GM21717 (cell line): ENCODE data around the gene REEP2.
A peak's percentile ranks its signal among the peaks of the same experiment; 100 is the strongest.
"Not testable (repeated sequence)": the region's sequence is repeated elsewhere in the genome, so short reads cannot be mapped to it uniquely, and the experiment has no call there.

Experiments
- ATAC-seq: cut with Tn5 transposase; IDR thresholded peaks from one replicate; pipeline ENCODE4 v1.9.1; 2021; ENCODE audit warnings: mild to moderate bottlenecking, moderate library complexity; ENCODE audit not compliant: unreplicated experiment

Gene REEP2

DNA sequence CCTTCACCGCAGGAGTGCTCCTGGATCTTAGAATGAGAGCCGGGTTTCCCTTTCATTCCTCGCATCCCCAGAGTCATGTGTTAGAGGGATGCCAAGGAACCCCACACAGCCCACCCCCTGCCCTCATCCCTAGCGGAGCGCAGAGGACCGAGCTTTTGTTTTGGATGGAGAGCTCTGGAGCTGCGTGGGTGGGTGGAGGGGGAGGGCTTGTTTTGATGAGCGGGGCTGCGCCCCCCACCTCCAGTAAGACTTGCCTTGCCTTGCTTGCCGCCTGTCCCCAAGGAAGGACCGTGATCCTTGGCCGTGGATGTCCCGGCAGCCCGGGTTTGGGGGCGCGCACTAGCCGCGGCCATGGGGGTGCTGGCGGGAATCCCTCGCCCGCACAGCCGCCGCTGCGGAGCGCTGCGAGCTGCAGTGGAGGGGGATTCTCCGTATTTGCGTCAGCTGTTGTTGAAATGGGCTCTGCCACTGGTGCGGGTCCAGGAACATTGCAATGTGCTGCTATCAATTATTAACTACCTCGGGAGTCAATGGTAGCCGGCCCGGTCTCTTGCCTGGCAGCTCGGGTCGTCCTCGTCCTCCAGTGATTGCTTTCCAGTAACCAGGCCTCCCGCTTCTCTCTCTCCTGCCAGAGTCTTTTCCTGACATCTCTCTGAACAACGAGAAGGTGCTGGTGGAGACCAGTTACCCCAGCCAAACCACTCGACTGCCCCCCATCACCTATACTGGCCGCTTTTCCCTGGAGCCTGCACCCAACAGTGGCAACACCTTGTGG is 27.5 kb downstream of the REEP2 start:
- ATAC-seq, result no peak

DNA sequence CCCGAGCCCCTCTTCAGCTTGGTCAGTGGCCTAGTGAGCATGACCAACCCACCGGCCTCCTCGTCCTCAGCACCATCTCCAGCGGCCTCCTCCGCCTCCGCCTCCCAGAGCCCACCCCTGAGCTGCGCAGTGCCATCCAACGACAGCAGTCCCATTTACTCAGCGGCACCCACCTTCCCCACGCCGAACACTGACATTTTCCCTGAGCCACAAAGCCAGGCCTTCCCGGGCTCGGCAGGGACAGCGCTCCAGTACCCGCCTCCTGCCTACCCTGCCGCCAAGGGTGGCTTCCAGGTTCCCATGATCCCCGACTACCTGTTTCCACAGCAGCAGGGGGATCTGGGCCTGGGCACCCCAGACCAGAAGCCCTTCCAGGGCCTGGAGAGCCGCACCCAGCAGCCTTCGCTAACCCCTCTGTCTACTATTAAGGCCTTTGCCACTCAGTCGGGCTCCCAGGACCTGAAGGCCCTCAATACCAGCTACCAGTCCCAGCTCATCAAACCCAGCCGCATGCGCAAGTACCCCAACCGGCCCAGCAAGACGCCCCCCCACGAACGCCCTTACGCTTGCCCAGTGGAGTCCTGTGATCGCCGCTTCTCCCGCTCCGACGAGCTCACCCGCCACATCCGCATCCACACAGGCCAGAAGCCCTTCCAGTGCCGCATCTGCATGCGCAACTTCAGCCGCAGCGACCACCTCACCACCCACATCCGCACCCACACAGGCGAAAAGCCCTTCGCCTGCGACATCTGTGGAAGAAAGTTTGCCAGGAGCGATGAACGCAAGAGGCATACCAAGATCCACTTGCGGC is 28.2 kb downstream of the REEP2 start:
- no peak for ATAC-seq

DNA sequence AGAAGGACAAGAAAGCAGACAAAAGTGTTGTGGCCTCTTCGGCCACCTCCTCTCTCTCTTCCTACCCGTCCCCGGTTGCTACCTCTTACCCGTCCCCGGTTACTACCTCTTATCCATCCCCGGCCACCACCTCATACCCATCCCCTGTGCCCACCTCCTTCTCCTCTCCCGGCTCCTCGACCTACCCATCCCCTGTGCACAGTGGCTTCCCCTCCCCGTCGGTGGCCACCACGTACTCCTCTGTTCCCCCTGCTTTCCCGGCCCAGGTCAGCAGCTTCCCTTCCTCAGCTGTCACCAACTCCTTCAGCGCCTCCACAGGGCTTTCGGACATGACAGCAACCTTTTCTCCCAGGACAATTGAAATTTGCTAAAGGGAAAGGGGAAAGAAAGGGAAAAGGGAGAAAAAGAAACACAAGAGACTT is 28.9 kb downstream of the REEP2 start:
- ATAC-seq, result no peak

DNA sequence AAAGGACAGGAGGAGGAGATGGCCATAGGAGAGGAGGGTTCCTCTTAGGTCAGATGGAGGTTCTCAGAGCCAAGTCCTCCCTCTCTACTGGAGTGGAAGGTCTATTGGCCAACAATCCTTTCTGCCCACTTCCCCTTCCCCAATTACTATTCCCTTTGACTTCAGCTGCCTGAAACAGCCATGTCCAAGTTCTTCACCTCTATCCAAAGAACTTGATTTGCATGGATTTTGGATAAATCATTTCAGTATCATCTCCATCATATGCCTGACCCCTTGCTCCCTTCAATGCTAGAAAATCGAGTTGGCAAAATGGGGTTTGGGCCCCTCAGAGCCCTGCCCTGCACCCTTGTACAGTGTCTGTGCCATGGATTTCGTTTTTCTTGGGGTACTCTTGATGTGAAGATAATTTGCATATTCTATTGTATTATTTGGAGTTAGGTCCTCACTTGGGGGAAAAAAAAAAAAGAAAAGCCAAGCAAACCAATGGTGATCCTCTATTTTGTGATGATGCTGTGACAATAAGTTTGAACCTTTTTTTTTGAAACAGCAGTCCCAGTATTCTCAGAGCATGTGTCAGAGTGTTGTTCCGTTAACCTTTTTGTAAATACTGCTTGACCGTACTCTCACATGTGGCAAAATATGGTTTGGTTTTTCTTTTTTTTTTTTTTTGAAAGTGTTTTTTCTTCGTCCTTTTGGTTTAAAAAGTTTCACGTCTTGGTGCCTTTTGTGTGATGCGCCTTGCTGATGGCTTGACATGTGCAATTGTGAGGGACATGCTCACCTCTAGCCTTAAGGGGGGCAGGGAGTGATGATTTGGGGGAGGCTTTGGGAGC is 29.5 kb downstream of the REEP2 start:
- ATAC-seq, result no peak

DNA sequence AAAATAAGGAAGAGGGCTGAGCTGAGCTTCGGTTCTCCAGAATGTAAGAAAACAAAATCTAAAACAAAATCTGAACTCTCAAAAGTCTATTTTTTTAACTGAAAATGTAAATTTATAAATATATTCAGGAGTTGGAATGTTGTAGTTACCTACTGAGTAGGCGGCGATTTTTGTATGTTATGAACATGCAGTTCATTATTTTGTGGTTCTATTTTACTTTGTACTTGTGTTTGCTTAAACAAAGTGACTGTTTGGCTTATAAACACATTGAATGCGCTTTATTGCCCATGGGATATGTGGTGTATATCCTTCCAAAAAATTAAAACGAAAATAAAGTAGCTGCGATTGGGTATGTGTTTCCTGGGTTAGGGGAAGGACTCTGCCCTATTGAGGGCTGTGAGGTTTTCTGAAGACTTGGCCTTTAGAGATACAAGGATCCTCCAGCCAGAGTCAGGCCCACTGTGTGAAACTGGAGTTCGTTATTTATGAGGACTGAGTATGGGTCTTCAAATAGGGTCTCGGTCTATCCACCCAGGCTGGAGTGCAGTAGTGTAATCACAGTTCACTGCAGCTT is 30.2 kb downstream of the REEP2 start:
- ATAC-seq, result no peak

DNA sequence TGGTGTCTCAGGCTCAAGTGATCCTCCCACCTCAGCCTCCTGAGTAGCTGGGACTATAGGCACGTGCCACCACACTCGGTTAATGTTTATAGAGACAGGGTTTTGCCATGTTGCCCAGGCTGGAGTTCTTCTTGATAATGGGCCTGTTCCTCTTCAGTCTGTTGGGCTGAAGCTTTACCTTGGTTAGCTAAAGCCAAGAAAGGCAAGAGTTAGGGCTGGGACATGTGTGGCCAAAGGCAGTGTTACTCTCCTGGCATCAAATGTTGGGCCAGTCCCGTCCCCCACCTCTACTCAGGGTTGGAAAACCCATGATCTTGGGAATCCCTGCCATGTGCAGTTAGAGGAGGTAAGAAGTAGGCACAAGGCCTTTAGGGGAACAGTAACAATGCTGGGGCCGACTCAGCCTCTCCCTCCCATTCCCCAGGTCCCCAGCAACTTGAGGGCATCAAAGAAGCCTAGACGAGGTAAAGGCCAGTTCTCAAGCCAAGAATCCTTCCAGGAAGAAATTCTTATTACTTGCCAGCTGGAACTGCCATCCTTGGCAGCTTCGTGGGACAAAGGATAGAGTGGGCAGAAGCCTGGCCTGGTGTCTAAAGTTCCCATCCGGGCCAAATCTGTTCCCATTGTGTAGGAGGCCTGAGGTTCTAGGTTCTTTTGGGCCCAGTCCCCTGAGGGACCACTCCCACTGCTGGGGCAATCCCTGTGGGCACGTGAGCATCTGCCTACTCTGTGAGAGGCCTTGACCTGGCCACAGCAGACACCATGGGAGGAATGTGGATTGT is 30.9 kb downstream of the REEP2 start:
- no peak for ATAC-seq

DNA sequence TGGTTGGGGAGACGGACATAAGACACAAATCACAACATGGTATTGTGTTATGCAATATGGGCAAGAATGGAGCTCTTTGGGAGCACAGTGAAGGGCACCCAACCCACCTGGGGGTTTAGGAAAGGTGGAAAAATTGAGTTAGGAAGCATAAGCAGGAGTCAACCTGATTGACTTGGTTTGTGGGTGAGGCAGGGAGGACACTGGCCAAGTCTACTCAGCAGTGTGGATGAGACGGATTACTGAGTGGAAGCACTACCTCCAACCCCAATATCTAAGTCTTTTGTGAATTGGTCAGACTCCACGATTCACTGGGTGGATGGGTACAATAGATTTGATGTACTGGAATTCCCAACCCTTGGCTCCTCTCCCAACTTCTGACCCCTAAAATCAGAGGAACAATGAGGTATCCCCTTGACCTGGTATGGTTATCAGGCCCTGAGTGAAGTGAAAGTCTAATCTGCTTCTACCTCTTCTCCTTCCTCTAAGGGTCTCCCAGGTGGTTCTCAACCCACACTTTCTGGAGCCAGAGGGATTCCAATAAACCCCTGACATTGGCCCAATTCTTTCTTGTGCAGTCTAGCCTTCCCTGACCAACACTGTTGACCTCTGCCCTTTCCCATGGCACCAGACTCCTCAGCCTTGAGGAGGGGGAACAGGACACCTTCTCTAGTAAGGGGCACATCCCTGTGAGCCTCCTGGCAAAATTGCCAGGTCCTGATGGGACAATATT is 31.6 kb downstream of the REEP2 start:
- no peak for ATAC-seq

DNA sequence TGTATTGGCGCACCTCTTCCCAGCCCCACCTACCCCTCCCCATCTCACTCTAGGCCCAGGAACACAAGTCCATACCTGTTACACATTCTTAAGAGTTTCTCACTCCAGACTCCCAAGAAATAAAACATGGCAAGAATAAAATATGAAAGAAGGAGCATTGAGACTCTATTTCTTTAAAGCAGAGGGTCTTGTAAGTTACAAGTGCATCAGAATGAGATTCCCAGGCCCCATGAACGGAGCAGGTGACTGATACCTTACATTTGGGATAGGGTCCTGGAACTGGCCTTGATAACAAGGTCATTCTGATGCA is 32.1 kb downstream of the REEP2 start:
- no peak for ATAC-seq

DNA sequence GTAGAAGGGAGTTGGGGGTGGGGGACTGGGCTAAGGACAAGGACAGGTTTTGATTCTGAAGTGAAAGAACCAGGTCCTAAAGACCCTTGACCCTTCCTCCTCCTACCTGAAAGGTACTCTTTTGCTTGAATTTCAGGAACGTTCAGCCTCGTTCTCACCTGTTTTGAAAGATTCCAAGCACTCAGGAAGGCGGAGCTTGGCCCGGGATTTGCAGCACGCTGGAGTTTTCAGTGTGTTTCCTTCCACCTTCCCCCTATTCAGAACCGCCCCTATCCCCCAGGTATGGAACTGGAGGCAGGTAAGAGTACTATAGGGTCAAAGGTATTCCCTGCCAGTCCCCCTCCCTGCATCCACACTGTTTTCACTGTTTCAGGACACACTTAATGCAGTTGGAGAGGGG is 33.5 kb downstream of the REEP2 start:
- ATAC-seq, result no peak

DNA sequence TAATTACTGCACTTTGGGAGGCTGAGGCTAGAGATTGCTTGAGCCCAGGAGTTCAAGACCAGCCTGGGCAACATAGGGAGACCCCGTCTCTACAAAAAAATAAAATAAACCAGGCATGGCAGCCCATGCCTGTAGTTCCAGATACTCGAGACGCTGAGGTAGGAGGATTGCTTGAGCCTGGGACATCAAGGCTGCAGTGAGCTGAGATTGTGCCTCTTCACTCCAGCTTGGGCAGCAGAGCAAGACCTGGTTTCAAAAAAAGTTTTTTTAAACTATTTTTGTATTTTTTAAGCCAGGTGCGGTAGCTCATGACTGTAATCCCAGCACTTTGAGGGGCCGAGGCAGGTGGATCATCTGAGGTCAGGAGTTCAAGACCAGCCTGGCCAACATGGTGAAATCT is 34.3 kb downstream of the REEP2 start:
- not testable (repeated sequence) for ATAC-seq

DNA sequence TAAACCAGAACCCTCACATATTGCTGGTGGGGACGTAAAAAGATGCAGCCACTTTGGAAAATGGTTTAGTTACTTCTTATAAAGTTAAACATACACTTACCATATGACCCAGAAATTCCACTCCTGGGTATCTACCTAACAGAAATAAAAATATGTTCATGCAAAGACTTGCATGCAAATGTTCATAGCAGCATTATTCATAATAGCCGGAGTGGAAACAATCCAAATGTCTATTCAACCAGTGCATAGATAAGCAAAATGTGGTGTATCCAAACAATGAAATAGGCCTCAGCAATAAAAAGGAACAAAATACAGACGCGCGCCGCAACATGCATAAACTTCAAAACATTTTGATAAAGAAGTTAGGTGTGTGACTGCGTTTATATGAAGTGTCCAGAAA is 38.1 kb downstream of the REEP2 start:
- ATAC-seq, result no peak

DNA sequence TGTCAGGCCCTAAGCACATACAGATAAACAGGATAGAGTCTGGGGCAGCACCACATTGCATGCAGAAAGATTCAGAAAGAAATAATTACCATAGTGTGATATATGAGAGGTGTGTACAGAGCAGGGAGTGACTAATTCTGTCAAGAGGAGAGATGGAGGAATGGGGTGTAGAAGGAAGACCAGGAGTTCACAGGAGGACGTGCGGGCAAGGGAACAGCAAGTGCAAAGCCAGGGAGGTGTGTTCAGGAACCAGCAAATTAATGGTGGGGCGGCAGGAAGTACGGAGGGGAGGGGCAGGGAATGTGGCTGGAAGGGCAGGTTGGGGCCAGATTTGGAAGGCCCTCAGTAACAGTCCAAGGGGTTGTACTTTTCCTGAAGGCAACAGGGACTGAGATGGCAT is 43.8 kb downstream of the REEP2 start:
- no peak for ATAC-seq

DNA sequence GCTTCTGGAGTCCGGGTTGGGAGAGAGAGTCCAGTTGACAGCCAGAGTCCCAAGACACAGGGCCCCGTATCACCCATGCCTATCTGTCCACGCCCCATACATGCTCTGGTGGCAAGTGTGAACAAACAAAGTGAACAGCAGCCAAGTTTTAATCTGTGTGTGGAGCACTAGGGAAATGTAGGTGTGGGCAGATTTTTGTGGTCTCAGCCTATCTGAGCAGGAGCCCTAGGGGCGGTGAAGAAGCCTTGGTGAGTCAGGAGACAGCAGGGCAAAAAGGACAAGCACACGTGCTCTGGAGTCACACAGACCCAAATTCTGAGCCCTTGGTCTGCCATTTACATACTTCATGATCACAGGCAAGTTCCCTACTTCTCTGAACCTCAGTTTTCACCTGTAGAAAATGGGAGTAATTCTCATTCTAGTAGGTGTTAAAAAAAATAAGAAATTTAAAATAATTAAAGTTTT is 49.7 kb downstream of the REEP2 start:
- no peak for ATAC-seq

DNA sequence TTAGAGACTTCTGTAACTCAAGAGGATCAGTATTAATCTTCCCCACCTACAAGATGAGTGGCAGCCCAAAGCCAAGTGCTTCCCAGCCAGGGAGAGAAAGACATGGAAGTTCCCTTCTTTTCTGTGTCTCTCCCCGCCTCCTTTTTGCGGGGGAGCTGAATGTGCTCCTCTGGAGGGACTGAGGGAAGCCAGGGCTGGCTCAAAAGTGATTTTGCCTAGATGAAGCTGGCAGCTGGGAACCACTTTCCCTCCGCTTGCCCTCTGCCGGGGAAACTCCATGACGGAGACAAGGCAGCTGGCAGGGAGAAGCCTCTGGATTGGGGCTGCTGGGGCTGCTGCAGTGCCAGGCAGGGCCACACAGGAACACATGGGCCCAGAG is 50.8 kb downstream of the REEP2 start:
- no peak for ATAC-seq

DNA sequence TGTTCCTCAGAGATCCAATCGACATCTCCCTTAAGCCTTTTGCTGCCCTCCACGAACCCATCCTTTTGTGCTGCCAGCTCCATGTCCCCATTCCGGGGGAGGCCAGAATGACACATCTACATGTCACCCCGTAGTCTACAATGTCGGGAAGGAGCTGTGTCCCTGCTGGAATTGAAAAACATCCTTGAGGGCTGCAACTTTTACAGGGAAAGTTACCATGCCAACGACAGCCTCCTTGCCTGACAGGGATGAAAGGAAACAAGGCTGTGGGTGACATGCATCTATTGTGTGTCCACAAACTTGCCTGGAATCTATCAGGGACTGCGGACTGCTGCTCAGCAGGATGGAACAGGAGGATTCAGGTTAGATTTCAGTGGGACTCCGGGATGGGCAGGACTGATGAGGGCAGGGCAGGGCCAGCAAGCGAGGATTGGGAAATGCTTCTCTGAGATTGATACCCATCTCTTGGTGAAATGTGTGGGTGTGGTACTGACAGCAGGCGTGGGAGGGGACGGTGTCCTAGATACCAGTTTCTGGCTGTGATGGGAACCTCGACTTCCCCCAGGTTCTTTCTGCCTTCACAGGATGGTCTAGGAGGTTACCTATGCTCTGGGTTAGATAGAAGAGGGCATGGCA is 51.9 kb downstream of the REEP2 start:
- no peak for ATAC-seq

DNA sequence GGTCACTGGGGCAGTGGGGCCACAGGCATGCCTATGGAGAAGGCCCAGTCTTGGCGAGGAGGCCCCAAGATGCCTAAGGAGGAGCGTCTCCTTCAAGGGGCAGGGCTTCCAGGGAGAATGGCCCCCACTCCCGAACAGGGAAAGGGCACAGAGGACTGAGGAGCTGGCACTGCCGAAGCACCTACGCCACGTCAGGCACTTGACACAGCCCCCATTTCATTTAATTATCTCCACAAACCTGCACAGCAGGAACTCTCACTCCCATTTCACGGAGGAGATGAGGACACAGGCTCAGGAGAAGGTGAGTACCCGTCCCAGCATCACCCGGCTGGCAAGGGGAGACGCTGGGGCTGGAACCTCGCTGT is 52.4 kb downstream of the REEP2 start:
- ATAC-seq, result no peak

DNA sequence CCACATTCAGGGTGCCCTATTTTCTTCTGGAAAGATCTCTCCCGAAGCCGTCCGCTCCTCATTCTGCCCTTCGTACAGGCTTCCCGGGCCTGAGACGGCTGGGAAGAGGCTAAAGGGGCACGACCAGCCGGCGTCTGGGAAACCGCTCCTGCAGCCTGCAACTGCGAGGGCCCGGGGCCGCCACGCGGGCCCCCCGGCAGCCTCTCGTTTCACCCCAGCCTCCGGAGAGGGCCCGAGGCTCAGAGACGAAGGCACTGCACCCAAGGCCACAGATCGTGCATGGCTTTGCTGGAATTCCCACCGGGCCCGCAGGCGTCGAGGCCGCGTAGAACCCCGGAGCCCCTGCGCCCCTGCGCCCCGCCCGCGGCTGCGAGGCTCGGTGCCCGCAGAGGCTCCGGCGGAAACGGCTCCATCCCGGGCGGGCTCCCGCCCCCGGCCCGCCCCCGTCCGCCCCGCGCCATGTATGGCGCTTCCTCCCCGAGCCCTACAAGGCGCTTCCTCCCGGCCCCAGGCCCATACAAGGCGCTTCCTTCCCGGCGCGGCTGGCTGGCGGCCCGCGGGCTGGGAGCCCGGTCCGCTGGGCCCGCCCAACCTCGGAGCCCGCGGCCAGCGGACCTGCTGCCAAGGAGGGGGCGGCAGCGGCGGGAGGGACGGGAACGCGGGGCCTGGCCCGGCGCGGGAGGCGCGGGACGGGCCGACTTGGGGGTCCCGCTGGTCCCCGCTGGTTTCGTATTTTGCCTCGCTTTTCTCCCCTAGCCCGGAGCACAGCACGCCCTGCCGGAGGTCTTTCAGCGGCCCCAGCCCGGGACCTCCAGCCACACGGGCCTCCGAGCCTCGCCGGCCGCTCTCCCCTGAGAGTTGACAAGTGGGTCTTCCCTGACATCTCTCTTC is 53.1 kb downstream of the REEP2 start:
- peak; percentile 98 for ATAC-seq

DNA sequence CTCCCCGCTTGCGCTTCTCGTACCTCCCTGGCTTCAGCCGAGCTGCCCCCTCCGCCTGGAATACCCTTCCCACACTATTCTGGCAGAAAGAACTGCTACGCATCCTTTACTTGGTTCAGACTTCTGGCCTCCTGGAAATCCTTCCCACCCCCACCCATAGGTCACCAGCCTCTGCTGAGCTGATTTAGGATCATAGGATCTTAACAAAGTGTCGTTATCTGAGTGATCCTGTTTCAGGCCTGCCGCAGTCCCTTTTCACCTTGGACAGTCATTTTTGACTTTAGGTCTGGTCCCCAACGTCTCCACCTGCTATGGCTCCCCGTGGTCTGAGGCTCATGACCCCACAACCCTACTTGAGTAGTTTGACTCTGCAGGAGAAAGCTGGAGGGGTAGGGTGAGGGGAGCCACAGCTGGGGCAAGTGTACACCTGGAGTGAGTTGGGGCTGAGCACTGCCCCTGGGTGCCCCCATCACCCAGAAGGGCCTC is 53.7 kb downstream of the REEP2 start:
- no peak for ATAC-seq
